GM18873 (cell line): ENCODE measurements around the gene INPP4B.

Experiments used
- ATAC-seq: cut with Tn5 transposase; IDR thresholded peaks from one replicate; pipeline ENCODE4 v1.9.1; 2021; ENCODE audit warnings: mild to moderate bottlenecking, moderate library complexity, moderate number of reproducible peaks; ENCODE audit not compliant: unreplicated experiment, low FRiP score

The INPP4B gene

GRCh38 chr4:142846108-142846728 is at the start of gene INPP4B:
INPP4B (minus strand) TSS chr4:142846301.
- no peak for ATAC-seq

- no peak for ATAC-seq
Observed at GRCh38 chr4:142893012-142893411, 46.9 kb upstream of the INPP4B start.

- ATAC-seq, result no peak
Observed at GRCh38 chr4:142886566-142886965, 40.5 kb upstream of the INPP4B start.

- no peak for ATAC-seq
Observed at GRCh38 chr4:142883040-142883832, 37.1 kb upstream of the INPP4B start.

GRCh38 chr4:142882159-142882558 is 36.1 kb upstream of the INPP4B start:
- ATAC-seq, result no peak

GRCh38 chr4:142881331-142881730 is 35.2 kb upstream of the INPP4B start:
- no peak for ATAC-seq

GRCh38 chr4:142875117-142875516 is 29.0 kb upstream of the INPP4B start:
- ATAC-seq, result no peak

GRCh38 chr4:142874684-142875083 is 28.6 kb upstream of the INPP4B start:
- ATAC-seq, result no peak

GRCh38 chr4:142866685-142867084 is 20.6 kb upstream of the INPP4B start:
- no peak for ATAC-seq

- no peak for ATAC-seq
Observed at GRCh38 chr4:142861351-142861750, 15.2 kb upstream of the INPP4B start.

- no peak for ATAC-seq
Observed at GRCh38 chr4:142858965-142859364, 12.9 kb upstream of the INPP4B start.

GRCh38 chr4:142858446-142858845 is 12.3 kb upstream of the INPP4B start:
- no peak for ATAC-seq

- ATAC-seq, result no peak
Observed at GRCh38 chr4:142856576-142856975, 10.5 kb upstream of the INPP4B start.

- no peak for ATAC-seq
Observed at GRCh38 chr4:142850478-142850877, 4.4 kb upstream of the INPP4B start.

- ATAC-seq, result no peak
Observed at GRCh38 chr4:142846729-142847596, 862 bp upstream of the INPP4B start.

- ATAC-seq, result no peak
Observed at GRCh38 chr4:142845293-142846107, 601 bp downstream of the INPP4B start.

GRCh38 chr4:142844782-142845181 is 1.3 kb downstream of the INPP4B start:
- ATAC-seq, result no peak

GRCh38 chr4:142840516-142841123 is 5.5 kb downstream of the INPP4B start:
- ATAC-seq, result no peak

- ATAC-seq, result no peak
Observed at GRCh38 chr4:142838778-142839177, 7.3 kb downstream of the INPP4B start.

- ATAC-seq, result no peak
Observed at GRCh38 chr4:142832022-142832421, 14.1 kb downstream of the INPP4B start.
